GDM1 (cell line): ENCODE data around the gene CDKN2D.

Source experiments
- DNase-seq: peaks from one replicate; lab custom pipeline; 2025; lab: John Stamatoyannopoulos, UW

Gene CDKN2D

GRCh38 chr19:10568826-10569651, at the start of gene CDKN2D:
CDKN2D (minus strand) TSS chr19:10568979; CDS start chr19:10568653, 326 bp downstream.
- peak; percentile 100 for DNase-seq

GRCh38 chr19:10617409-10618121, 48.8 kb upstream of the CDKN2D start:
- DNase-seq, result no peak

DNA sequence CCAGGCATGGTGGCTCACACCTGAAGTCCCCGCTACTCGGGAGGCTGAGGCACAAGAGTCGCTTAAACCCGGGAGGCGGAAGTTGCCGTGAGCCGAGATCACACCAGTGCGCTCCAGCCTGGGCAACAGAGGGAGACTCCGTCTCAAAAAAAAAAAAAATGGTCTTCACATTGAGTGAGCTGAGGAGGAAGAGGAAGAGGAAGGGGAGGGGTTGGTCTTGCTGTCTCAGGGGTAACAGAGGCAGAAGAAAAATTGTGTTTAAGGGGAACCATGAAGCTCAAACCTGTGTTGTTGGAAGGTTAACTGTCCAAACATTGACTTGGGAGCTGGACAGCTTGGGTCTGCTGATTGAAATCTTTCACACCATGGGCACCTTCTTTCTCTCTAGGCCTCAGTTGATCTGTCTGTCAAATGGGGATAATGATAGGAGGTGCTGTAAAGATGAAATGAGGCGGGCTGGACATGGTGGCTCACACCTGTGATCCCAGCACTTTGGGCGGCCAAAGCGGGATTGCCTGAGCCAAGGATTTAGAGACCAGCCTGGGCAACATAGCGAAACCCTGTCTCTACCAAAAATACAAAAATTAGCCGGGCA, 46.7 kb upstream of the CDKN2D start:
- DNase-seq, result no peak

DNA sequence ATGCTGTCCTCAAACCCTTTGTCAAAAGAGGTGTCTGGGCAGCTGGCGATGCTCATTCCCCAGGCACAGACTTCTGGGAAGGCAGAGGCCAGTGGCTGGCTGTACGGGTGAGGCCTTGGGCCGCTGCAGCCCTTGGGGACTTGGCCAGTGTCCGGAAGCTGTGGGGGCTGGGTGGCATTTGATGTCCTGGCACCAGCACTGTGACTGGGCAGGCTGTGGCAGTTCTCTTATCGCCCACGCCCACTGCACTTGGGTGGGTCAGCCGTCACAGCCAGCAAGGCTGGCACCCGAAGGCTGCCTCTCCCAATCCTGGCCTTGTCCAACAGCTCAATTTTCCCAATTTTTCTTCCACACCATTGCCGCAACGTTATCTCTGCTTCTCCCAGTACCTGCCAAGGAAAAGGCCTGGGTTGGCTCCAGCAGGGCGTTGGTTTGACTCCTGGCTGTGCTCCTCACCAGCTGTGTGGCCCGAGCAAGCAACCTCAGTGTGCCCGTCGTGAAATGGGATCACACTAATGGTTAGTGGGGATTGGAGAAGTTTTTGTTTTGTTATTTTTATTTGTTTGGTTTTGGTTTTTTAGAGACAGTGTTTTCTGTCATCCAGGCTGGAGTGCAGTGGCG, 43.8 kb upstream of the CDKN2D start:
- DNase-seq, result no peak

GRCh38 chr19:10611907-10612306, 43.1 kb upstream of the CDKN2D start:
- no peak for DNase-seq

GRCh38 chr19:10604460-10604980, 35.7 kb upstream of the CDKN2D start:
- DNase-seq, result no peak

GRCh38 chr19:10603873-10604459, 35.2 kb upstream of the CDKN2D start:
- DNase-seq, result peak; percentile 30

DNA sequence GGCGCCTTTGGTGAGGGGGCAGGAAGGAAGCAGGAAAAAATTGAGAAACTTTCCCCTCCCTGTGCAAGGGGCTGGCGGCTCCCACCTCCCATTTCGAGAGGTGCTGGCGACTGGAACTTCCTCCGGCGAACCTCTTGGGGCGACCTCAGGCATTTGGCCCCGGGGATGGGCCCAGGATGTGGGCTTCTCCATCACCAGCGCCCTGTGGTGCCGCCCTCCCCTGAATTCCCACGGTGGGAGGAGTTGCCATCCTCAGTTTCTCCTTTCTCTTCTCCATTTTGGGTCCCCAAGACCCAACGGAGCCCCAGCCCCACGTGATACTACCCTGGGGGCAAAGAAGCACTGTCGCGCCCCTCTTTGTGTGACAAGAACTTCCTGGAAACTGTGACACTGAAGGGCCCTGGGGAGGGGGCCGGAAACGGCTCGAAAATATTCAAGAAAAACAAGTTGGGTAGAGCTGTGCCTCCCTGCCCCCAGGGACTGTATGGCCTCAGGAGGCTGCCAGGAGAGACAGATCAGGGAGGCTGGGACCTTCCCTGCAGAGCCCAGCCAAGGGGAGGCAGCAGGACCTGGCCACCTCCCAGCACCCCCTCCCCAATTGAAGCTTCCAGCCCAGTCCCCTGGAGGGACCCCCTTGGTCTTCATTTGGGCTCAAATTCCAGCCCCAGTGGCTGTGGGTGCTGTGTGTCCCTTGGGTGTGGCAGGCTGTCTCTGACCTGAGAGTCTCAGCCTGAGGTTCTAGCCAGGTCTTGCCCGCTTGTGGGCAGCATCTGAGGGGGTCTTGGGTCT, 34.5 kb upstream of the CDKN2D start:
- DNase-seq, result no peak

DNA sequence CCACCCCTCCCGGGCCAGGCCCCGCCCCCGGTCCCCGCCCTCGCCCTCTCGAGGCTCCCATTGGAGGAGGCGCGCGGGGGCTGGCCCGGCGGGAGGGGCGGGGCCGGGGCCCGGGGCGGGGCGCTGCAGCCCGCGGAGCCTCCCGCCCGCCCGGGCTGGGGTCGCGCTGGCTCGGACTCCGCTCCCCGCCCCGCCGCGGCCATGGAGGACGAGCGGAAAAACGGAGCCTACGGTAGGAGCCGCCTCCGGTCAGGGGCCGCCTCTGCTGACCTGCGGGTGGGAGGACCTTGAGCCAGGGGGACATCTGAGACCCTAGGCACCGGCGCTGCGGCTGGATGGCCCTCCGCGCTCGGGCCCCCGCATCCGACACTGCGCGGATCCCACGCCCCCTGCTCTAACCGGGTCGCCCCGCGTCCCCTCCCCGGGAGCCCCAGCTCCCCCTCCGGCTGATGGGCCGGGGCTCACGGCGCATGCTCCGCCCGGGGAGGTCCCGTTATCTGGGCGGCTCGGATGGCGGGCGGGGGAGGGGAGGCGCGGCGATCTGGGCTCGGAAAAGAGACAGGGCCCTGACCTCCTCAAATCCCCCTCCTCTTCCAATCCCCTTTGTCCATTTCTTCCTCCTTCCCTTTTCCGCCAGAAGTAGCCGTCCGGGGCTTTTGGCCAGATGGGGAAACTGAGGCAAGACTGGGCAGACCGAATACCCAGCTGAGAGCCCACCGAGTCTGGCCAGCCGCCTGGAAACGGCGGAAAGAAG, 33.7 kb upstream of the CDKN2D start:
- peak; percentile 51 for DNase-seq

DNA sequence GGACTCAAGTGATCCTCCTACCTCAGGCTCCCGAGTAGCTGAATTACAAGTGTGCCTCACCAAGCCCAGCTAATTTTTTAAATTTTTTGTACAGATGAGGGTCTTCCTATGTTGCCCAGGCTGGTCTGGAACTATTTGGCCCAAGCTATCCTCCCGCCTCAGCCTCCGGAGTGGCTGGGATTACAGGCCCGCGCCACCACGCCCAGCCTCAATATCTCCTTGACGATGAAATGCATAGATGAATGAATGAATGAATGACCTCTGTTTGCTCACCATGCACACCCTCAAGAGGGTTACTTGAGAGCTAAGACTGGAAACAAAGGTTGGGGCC, 33.2 kb upstream of the CDKN2D start:
- no peak for DNase-seq

- DNase-seq, result no peak
Observed at GRCh38 chr19:10600149-10600548, 31.4 kb upstream of the CDKN2D start.

GRCh38 chr19:10593820-10594637, 25.2 kb upstream of the CDKN2D start:
- no peak for DNase-seq

- DNase-seq, result no peak
Observed at GRCh38 chr19:10593148-10593547, 24.4 kb upstream of the CDKN2D start.

- DNase-seq, result no peak
Observed at GRCh38 chr19:10587839-10588150, 19.0 kb upstream of the CDKN2D start.

- no peak for DNase-seq
Observed at GRCh38 chr19:10587022-10587838, 18.5 kb upstream of the CDKN2D start, which contains the start of gene AP1M2. AP1M2 (minus strand) TSS chr19:10587312; CDS start chr19:10587231, 81 bp downstream.

- no peak for DNase-seq
Observed at GRCh38 chr19:10586396-10586795, 17.6 kb upstream of the CDKN2D start.

- DNase-seq, result no peak
Observed at GRCh38 chr19:10583036-10583776, 14.4 kb upstream of the CDKN2D start.

- DNase-seq, result no peak
Observed at GRCh38 chr19:10582091-10582490, 13.3 kb upstream of the CDKN2D start.
